Measurements from ENCODE around the gene THBS3.
"Not testable (repeated sequence)": the region's sequence is repeated elsewhere in the genome, so short reads cannot be mapped to it uniquely, and the experiment has no call there.

Gene THBS3

DNA sequence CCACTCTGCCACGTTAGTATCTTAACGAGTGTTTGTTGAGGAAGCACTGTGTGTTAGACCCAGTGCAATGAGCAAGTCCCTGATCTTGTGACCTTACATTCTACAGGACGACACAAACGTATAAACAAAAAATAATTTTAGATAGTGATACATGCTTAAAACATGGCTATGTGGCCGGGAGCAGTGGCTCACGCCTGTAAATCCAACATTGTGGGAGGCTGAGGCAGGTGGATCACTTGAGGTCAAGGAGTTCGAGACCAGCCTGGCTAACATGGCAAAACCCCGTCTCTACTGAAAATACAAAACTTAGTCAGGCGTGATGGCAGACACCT is 20.4 kb upstream of the THBS3 start:
- TF ChIP-seq CTBP1 (IDR thresholded peaks at IDR 0.05; ENCODE audit: borderline replicate concordance) (no peak), ELF4 (IDR thresholded peaks at IDR 0.05) (no peak), PKNOX1 (IDR thresholded peaks at IDR 0.05) (no peak), ZNF384 (IDR thresholded peaks at IDR 0.05) (no peak), NFRKB (IDR thresholded peaks at IDR 0.05) (no peak), FOXK2 (IDR thresholded peaks at IDR 0.05) (no peak), SUZ12 (IDR thresholded peaks at IDR 0.05) (no peak), SP1 (IDR thresholded peaks at IDR 0.05) (no peak), HDGF (IDR thresholded peaks at IDR 0.05; ENCODE audit: borderline replicate concordance) (no peak), FOXM1 (IDR thresholded peaks at IDR 0.05; ENCODE audit: borderline replicate concordance) (no peak), ARNT (IDR thresholded peaks at IDR 0.05) (no peak), L3MBTL2 (conservative IDR thresholded peaks at IDR 0.05) (no peak), TARDBP (IDR thresholded peaks at IDR 0.05) (no peak), BHLHE40 (IDR thresholded peaks at IDR 0.05; ENCODE audit: borderline replicate concordance) (no peak)
- DNase-seq (ENCODE audit: extremely low spot score) = no peak
- POLR2A ChIA-PET = interaction anchor here (1.4 to 2.8 kb wide), 5 partner anchors 9 to 35 kb away, joined by 4 to 37 read pairs (median 23); partner anchors contain the start of genes MTX1 and THBS3
- CTCF ChIA-PET = interaction anchor here (1.7 to 5.4 kb wide), 2 partner anchors 21 to 22 kb away, joined by 7 to 20 read pairs; partner anchors contain the start of gene THBS3

DNA sequence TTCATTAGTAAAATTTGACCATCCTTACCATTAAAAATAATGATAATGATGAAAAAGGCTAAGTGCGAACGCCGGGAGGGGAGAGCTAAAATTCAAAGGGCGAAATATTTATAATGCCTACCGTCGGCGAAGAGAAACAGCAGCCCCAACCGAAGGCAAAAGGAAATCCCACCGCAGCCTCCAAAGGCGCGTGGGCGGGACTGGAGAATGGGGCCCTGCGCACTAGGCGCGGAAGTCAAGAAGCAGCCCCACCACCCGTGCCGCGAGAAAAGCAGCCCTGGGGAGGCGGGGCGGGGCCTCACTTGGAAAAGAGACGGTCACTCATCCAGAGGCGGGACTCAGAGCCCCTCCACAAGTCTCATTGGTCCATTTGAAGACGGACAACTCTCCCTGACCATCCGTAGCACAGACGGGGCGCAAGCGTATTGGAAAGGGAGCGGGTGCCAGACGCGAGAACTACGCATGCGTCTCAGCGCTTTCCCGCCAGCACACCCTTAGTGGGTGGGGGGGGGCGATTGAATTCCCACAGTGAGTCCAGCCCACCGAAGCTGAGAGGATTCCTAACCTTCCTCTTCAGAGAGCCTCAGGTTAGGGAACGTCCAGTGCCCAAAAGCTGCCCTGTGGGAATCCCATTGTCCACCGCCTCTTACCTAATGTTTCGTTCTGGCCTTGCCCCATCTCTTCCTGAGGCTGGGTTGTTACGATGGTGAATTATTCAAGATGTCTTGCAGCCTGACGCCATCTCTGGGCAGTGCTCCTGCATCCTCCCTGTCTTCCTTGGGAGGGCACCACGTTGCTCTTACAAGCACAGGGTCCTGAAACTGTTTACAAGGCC is 19.8 kb upstream of the THBS3 start:
- ChIA-PET POLR2A (interaction anchor here (0.8 to 2.8 kb wide), 17 partner anchors 9 to 136 kb away, joined by 3 to 37 read pairs (median 5); partner anchors contain the start of genes CLK2, KRTCAP2, MTX1 and SCAMP3), CTCF (interaction anchor here (1.2 to 5.4 kb wide), 4 partner anchors 20 to 55 kb away, joined by 6 to 20 read pairs (median 8); partner anchors contain the start of genes KRTCAP2 and THBS3)
- TF ChIP-seq L3MBTL2 (conservative IDR thresholded peaks at IDR 0.05) (peak; percentile 75), CTBP1 (IDR thresholded peaks at IDR 0.05; ENCODE audit: borderline replicate concordance) (no peak), LEF1 (IDR thresholded peaks at IDR 0.05; ENCODE audit: borderline replicate concordance) (no peak), PKNOX1 (IDR thresholded peaks at IDR 0.05) (peak; percentile 99), ARNT (IDR thresholded peaks at IDR 0.05) (no peak), SP1 (IDR thresholded peaks at IDR 0.05) (no peak), ZNF384 (IDR thresholded peaks at IDR 0.05) (no peak), HDGF (IDR thresholded peaks at IDR 0.05; ENCODE audit: borderline replicate concordance) (no peak)
- peak; percentile 100 for DNase-seq (ENCODE audit: extremely low spot score)

GRCh38 chr1:155226910-155227260 is 19.2 kb upstream of the THBS3 start:
- TF ChIP-seq ELF4 (IDR thresholded peaks at IDR 0.05) (no peak), PKNOX1 (IDR thresholded peaks at IDR 0.05) (peak; percentile 66; the same call in 1 of the 2 replicates), SP1 (IDR thresholded peaks at IDR 0.05) (no peak), L3MBTL2 (conservative IDR thresholded peaks at IDR 0.05) (peak; percentile 96), ZNF384 (IDR thresholded peaks at IDR 0.05) (no peak), CTBP1 (IDR thresholded peaks at IDR 0.05; ENCODE audit: borderline replicate concordance) (no peak), FOXK2 (IDR thresholded peaks at IDR 0.05) (no peak), FOXA1 (IDR thresholded peaks at IDR 0.05) (no peak), FOXM1 (IDR thresholded peaks at IDR 0.05; ENCODE audit: borderline replicate concordance) (no peak), SUZ12 (IDR thresholded peaks at IDR 0.05) (no peak), ARNT (IDR thresholded peaks at IDR 0.05) (no peak), LEF1 (IDR thresholded peaks at IDR 0.05; ENCODE audit: borderline replicate concordance) (no peak), BHLHE40 (IDR thresholded peaks at IDR 0.05; ENCODE audit: borderline replicate concordance) (no peak), HDGF (IDR thresholded peaks at IDR 0.05; ENCODE audit: borderline replicate concordance) (no peak), TARDBP (IDR thresholded peaks at IDR 0.05) (no peak), NFRKB (IDR thresholded peaks at IDR 0.05) (0 out of 2 replicates have a peak, but pooled peaks have one; percentile 21)
- ChIA-PET CTCF (interaction anchor here (1.2 to 5.4 kb wide), 4 partner anchors 20 to 54 kb away, joined by 6 to 20 read pairs (median 8); partner anchors contain the start of genes KRTCAP2 and THBS3), POLR2A (interaction anchor here (0.5 to 2.8 kb wide), 22 partner anchors 8 to 155 kb away, joined by 3 to 37 read pairs (median 4); partner anchors contain the start of genes CLK2, KRTCAP2, MTX1 and SCAMP3)
- peak; percentile 54 for DNase-seq (ENCODE audit: extremely low spot score)

GRCh38 chr1:155226188-155226909 is 18.7 kb upstream of the THBS3 start:
- ChIA-PET CTCF (interaction anchor here (1.2 to 5.4 kb wide), 5 partner anchors 19 to 54 kb away, joined by 6 to 20 read pairs (median 7); partner anchors contain the start of genes KRTCAP2 and THBS3), POLR2A (interaction anchor here (0.5 to 2.8 kb wide), 22 partner anchors 7 to 154 kb away, joined by 3 to 37 read pairs (median 4); partner anchors contain the start of genes CLK2, KRTCAP2, MTX1 and SCAMP3)
- peak; percentile 57 for DNase-seq (ENCODE audit: extremely low spot score)
- TF ChIP-seq TARDBP (IDR thresholded peaks at IDR 0.05) = no peak
- no peak for TF ChIP-seq HDGF (IDR thresholded peaks at IDR 0.05; ENCODE audit: borderline replicate concordance)
- no peak for TF ChIP-seq LEF1 (IDR thresholded peaks at IDR 0.05; ENCODE audit: borderline replicate concordance)
- no peak for TF ChIP-seq PKNOX1 (IDR thresholded peaks at IDR 0.05)
- TF ChIP-seq ZNF384 (IDR thresholded peaks at IDR 0.05) = no peak
- no peak for TF ChIP-seq FOXA1 (IDR thresholded peaks at IDR 0.05)
- no peak for TF ChIP-seq ELF4 (IDR thresholded peaks at IDR 0.05)
- no peak for TF ChIP-seq FOXM1 (IDR thresholded peaks at IDR 0.05; ENCODE audit: borderline replicate concordance)
- no peak for TF ChIP-seq SP1 (IDR thresholded peaks at IDR 0.05)
- TF ChIP-seq ARNT (IDR thresholded peaks at IDR 0.05) = no peak
- TF ChIP-seq FOXK2 (IDR thresholded peaks at IDR 0.05) = no peak
- TF ChIP-seq SUZ12 (IDR thresholded peaks at IDR 0.05) = no peak

DNA sequence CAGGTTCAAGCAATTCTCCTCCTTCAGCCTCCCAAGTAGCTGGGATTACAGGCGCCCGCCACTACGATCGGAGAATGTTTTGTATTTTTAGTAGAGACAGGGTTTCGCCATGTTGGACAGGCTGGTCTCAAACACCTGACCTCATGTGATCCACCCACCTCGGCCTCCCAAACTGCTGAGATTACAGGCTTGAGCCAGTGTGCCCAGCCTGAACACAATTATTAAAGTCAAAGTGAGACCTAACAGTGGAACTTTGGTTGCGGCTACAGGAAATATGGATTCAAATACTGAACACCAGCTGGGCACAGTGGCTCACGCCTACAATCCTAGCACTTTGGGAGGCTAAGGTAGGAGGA is 17.7 kb upstream of the THBS3 start:
- ChIA-PET POLR2A (interaction anchor here (1.1 to 1.2 kb wide), 3 partner anchors 17 to 98 kb away, joined by 3 to 4 read pairs (median 3); partner anchors contain the start of genes MTX1 and THBS3), CTCF (interaction anchor here (1.6 to 5.4 kb wide), 2 partner anchors 18 to 50 kb away, joined by 6 to 20 read pairs; partner anchors contain the start of gene THBS3)

More for the DNA sequence above, 17.7 kb upstream of the THBS3 start:
- DNase-seq (ENCODE audit: extremely low spot score) = not testable (repeated sequence)

Measured in HEK293T (cell line).